Measurements from ENCODE around the gene KIF22. TPM values are rescaled to one million over a fixed set of nuclear protein-coding genes. Genes with fewer than 3 reads are reported as not detected.
A peak's percentile ranks its signal among the peaks of the same experiment; 100 is the strongest.

The KIF22 gene
- total and polyA plus RNA-seq, 4 donors = 7.4 to 41.4 (median 11.8) TPM

DNA sequence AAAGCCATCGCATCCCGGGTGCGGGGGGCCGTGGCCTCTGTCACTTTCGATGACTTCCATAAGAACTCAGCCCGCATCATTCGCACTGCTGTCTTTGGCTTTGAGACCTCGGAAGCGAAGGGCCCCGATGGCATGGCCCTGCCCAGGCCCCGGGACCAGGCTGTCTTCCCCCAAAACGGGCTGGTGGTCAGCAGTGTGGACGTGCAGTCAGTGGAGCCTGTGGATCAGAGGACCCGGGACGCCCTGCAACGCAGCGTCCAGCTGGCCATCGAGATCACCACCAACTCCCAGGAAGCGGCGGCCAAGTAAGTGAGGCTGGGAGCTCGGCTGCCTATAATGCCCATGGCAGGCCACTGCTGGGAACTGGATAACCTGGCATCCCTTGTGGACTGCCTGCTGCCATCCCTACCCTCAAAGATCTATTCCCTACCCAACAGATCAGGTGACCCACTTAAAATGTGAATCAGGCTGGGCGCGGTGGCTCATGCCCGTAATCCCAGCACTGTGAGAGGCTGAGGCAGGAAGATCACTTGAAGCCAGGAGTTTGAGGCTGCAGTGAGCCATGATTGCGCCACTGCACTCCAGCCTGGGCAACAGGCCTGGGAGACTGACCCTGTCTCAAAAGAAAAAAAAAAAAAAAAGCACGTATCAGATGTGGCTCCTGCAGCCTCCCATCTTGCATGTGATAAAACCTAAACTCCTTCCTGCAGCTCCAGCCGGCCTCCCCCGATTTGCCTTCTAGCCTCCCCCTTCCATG is 54.2 kb downstream of the KIF22 start:
- peak; percentile 34 for ATAC-seq (ENCODE audit: low FRiP score)
- 91% methylated on average over 28 of the region's 28 CpGs for WGBS, 2 donors
- Histone ChIP-seq H3K4me3 (ENCODE audit: low read length in 2 of 2) (no peak overlapping the region), H3K4me1 (ENCODE audit: control insufficient read depth in 1 of 2, insufficient read depth in 2 of 2, low read length in 2 of 2) (no peaks in the 10 kb centered on the region), H3K36me3 (ENCODE audit: control insufficient read depth in 1 of 2, insufficient read depth in 2 of 2, low read length in 1 of 2) (peaks cover 2 to 13% of the 10 kb centered on the region in 2 donors), H3K27ac (ENCODE audit: low read depth in 1 of 2, low read length in 2 of 2) (no peak overlapping the region), H3K9me3 (ENCODE audit: control insufficient read depth, low read length) (no peaks in the 10 kb centered on the region), H3K27me3 (ENCODE audit: control insufficient read depth in 1 of 2, insufficient read depth in 2 of 2, low read length in 1 of 2) (no peaks in the 10 kb centered on the region)
- intact Hi-C loops (cut with DNase I) = loop anchor here in 1 of 2 donors (10.0 kb wide), 1 partner anchor 140 kb away; no protein-coding TSS in a partner anchor
- no peak for DNase-seq

DNA sequence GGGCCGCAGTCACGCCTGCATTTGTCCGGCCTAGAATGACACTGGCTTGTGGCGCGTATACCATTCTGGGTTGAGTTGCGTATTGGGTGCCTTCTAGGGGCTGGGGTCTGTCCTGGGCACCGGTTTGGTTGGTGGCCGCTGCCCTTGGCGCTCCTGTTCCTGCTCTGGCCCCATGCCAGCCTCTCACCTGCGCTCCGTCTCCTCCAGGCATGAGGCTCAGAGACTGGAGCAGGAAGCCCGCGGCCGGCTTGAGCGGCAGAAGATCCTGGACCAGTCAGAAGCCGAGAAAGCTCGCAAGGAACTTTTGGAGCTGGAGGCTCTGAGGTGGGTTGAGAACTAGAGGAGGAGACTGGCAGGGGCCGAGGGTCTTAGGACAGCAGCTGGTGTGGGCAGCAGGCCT is 55.1 kb downstream of the KIF22 start:
- Histone ChIP-seq H3K4me1 (ENCODE audit: control insufficient read depth in 1 of 2, insufficient read depth in 2 of 2, low read length in 2 of 2) (no peaks in the 10 kb centered on the region), H3K4me3 (ENCODE audit: low read length in 2 of 2) (no peak overlapping the region), H3K36me3 (ENCODE audit: control insufficient read depth in 1 of 2, insufficient read depth in 2 of 2, low read length in 1 of 2) (peaks cover 2 to 10% of the 10 kb centered on the region in 2 donors), H3K27ac (ENCODE audit: low read depth in 1 of 2, low read length in 2 of 2) (no peak overlapping the region), H3K9me3 (ENCODE audit: control insufficient read depth, low read length) (no peaks in the 10 kb centered on the region), H3K27me3 (ENCODE audit: control insufficient read depth in 1 of 2, insufficient read depth in 2 of 2, low read length in 1 of 2) (no peaks in the 10 kb centered on the region)
- ATAC-seq (ENCODE audit: low FRiP score) (no peak), DNase-seq (no peak)
- 94 to 96% methylated on average over 18 of the region's 18 CpGs for WGBS, 2 donors
- intact Hi-C loops (cut with DNase I) = loop anchor here in 1 of 2 donors (10.0 kb wide), 1 partner anchor 141 kb away; no protein-coding TSS in a partner anchor

DNA sequence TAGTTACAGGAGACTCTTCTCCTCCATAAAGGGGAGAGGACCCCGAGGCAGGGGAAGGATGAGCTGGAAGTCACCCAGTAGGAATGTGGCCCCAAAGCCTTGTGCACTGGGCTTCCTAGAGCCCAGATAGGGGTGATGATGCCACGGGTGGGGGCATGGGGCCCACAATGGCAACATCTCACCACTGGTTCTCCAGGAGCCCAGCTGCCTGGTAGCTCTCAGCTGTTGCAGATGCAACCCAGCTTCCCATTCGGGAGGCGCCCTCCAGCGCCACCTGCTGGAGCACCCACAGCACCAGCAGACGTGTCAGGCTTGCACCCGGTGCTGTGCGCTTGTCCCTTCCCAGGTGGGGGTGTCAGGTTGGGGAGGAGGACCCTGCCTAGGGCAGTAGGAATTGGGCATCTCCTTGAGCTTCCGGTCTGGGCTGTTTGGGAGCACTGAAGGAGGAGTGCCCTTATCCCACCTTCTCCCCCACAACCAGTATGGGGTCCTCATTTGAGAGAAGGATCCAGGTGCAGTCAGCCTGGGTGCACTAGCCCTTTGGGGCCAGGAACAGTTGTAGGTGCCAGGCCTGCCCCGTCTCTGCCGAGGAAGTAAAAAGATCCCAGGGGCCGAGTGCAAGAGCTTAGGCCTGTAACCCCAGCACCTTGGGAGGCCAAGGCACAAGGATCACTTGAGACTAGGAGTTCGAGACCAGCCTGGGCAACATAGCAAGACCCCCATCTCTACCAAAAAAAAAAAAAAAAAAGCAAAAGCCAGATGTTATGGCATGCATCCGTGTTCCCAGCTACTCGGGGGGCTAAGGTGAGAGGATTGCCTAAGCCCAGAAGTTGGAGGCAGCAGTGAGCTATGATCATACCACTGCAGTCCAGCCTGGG is 58.1 kb downstream of the KIF22 start:
- Histone ChIP-seq H3K4me3 (ENCODE audit: low read length in 2 of 2) (no peak overlapping the region), H3K4me1 (ENCODE audit: control insufficient read depth in 1 of 2, insufficient read depth in 2 of 2, low read length in 2 of 2) (no peaks in the 10 kb centered on the region), H3K27me3 (ENCODE audit: control insufficient read depth in 1 of 2, insufficient read depth in 2 of 2, low read length in 1 of 2) (no peaks in the 10 kb centered on the region), H3K9me3 (ENCODE audit: control insufficient read depth, low read length) (no peaks in the 10 kb centered on the region), H3K27ac (ENCODE audit: low read depth in 1 of 2, low read length in 2 of 2) (peak overlapping the region in 1 of 2 donors; percentile 38), H3K36me3 (ENCODE audit: control insufficient read depth in 1 of 2, insufficient read depth in 2 of 2, low read length in 1 of 2) (peaks cover 2 to 6% of the 10 kb centered on the region in 2 donors)
- intact Hi-C loops (cut with DNase I) = loop anchor here in 1 of 2 donors (10.0 kb wide), 1 partner anchor 144 kb away; no protein-coding TSS in a partner anchor
- peak; percentile 87 to 93 for DNase-seq
- WGBS, 2 donors = 46 to 49% methylated on average over 15 of the region's 15 CpGs
- peak; percentile 86 for ATAC-seq (ENCODE audit: low FRiP score)

DNA sequence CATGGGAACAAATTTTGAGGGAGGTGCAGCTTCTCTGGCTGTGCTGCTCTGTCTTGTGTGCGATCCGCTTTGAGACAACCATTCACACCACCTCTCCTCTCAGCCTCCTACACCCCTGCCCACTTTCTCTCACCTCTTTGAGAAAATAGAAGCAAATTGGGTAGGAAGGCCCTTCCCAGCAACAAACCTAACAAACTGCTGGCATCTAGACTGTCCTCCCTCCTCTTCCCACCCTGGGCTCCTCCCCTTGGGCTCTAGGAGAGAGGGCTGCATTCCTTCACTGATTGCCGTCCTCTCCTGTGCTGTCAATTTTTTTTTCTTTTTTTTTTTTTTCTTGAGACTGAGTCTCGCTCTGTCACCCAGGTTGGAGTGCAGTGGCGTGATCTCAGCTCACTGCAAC is 59.0 kb downstream of the KIF22 start:
- intact Hi-C loops (cut with DNase I) = loop anchor here in 1 of 2 donors (10.0 kb wide), 1 partner anchor 145 kb away; no protein-coding TSS in a partner anchor
- Histone ChIP-seq H3K4me3 (ENCODE audit: low read length in 2 of 2) (no peak overlapping the region), H3K9me3 (ENCODE audit: control insufficient read depth, low read length) (no peaks in the 10 kb centered on the region), H3K4me1 (ENCODE audit: control insufficient read depth in 1 of 2, insufficient read depth in 2 of 2, low read length in 2 of 2) (no peaks in the 10 kb centered on the region), H3K36me3 (ENCODE audit: control insufficient read depth in 1 of 2, insufficient read depth in 2 of 2, low read length in 1 of 2) (peaks cover 2 to 6% of the 10 kb centered on the region in 2 donors), H3K27ac (ENCODE audit: low read depth in 1 of 2, low read length in 2 of 2) (no peak overlapping the region), H3K27me3 (ENCODE audit: control insufficient read depth in 1 of 2, insufficient read depth in 2 of 2, low read length in 1 of 2) (no peaks in the 10 kb centered on the region)
- no peak for DNase-seq
- WGBS, 2 donors = 29 to 34% methylated on average over 5 of the region's 5 CpGs
- no peak for ATAC-seq (ENCODE audit: low FRiP score)

DNA sequence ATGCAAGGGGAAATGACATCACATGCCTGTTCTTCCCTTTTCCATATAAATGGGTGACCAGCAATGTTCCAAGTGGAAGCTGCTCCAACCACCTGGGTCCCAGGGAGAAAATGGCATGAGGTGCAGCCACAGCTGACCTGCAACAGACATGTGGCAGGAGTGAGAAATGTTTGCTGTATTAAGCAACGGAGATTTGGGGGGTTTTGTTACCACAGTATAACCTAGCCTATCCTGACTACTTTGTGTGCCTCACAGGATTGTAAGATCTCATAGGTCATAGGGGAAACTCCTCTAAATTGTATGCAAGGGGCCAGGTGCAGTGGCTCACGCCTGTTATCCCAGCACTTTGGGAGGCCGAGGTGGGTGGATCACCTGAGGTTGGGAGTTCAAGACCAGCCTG is 60.4 kb downstream of the KIF22 start:
- Histone ChIP-seq H3K4me3 (ENCODE audit: low read length in 2 of 2) (no peak overlapping the region), H3K27ac (ENCODE audit: low read depth in 1 of 2, low read length in 2 of 2) (no peak overlapping the region), H3K27me3 (ENCODE audit: control insufficient read depth in 1 of 2, insufficient read depth in 2 of 2, low read length in 1 of 2) (no peaks in the 10 kb centered on the region), H3K36me3 (ENCODE audit: control insufficient read depth in 1 of 2, insufficient read depth in 2 of 2, low read length in 1 of 2) (peaks cover 2 to 5% of the 10 kb centered on the region in 2 donors), H3K9me3 (ENCODE audit: control insufficient read depth, low read length) (no peaks in the 10 kb centered on the region), H3K4me1 (ENCODE audit: control insufficient read depth in 1 of 2, insufficient read depth in 2 of 2, low read length in 2 of 2) (no peaks in the 10 kb centered on the region)
- DNase-seq (no peak), ATAC-seq (ENCODE audit: low FRiP score) (no peak)
- 88% methylated on average over 3 of the region's 3 CpGs for WGBS, 2 donors
- intact Hi-C loops (cut with DNase I) = no loop called here

DNA sequence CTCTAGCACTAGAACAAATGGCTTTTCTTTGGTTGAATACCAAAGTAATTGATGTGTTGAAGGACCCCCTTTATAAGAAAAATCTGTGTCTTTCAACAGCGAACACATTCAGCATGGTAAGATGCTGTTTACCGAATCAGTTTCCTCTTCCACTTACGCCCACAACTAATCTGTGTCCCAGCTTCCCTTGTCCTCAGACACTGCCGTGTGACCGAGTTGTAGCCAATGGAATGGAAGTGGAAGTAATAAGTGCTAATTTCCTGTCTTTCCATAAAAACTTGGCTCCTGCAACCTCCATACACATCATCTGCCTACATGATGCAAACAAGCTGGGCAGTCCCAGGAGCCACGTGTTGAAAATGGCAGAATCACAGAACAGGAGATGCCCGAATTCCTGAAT is 62.1 kb downstream of the KIF22 start:
- intact Hi-C loops (cut with DNase I) = no loop called here

DNA sequence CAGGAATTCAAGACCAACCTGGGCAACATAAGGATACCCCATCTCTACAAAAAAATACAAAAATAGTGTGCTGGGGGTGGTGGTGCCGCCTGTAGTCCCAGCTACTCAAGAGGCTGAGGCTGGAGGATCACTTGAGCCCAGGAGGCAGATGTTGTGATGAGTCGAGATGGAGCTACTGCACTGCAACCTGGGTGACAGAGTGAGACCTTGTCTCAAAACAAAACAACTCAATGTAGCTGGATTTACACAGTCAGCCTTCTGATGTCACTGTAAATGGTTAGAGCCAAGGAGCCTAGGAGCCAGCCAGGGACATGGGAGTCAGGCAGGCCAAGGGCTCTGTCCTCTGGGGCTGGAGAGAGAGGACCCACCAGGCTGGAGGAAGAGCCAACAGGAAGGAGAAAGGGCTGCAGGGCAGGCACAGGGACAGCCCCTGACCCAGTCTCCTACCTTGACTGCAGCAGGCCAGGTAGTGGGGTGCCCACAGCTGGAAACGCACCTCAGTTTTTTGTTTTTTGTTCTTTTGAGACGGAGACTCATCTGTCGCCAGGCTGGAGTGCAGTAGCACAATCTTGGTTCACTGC is 64.1 kb downstream of the KIF22 start:
- H3K4me1 ChIP-seq (ENCODE audit: control insufficient read depth in 1 of 2, insufficient read depth in 2 of 2, low read length in 2 of 2) = peaks cover 0 to 2% of the 10 kb centered on the region in 2 donors
- intact Hi-C loops (cut with DNase I) = no loop called here
- ATAC-seq (ENCODE audit: low FRiP score) (no peak), DNase-seq (no peak)
- 81 to 86% methylated on average over 5 of the region's 5 CpGs for WGBS, 2 donors
- H3K4me3 ChIP-seq (ENCODE audit: low read length in 2 of 2) = no peak overlapping the region
- no peaks in the 10 kb centered on the region for H3K9me3 ChIP-seq (ENCODE audit: control insufficient read depth, low read length)
- no peaks in the 10 kb centered on the region for H3K36me3 ChIP-seq (ENCODE audit: control insufficient read depth in 1 of 2, insufficient read depth in 2 of 2, low read length in 1 of 2)
- H3K27ac ChIP-seq (ENCODE audit: low read depth in 1 of 2, low read length in 2 of 2) = no peak overlapping the region
- H3K27me3 ChIP-seq (ENCODE audit: control insufficient read depth in 1 of 2, insufficient read depth in 2 of 2, low read length in 1 of 2) = no peaks in the 10 kb centered on the region

More for the DNA sequence above, 62.1 kb downstream of the KIF22 start:
- no peaks in the 10 kb centered on the region for H3K9me3 ChIP-seq (ENCODE audit: control insufficient read depth, low read length)
- no peak overlapping the region for H3K4me3 ChIP-seq (ENCODE audit: low read length in 2 of 2)
- no peak for DNase-seq
- no peak for ATAC-seq (ENCODE audit: low FRiP score)
- WGBS, 2 donors = 83 to 84% methylated on average over 7 of the region's 7 CpGs
- no peak overlapping the region for H3K27ac ChIP-seq (ENCODE audit: low read depth in 1 of 2, low read length in 2 of 2)
- no peaks in the 10 kb centered on the region for H3K27me3 ChIP-seq (ENCODE audit: control insufficient read depth in 1 of 2, insufficient read depth in 2 of 2, low read length in 1 of 2)
- H3K4me1 ChIP-seq (ENCODE audit: control insufficient read depth in 1 of 2, insufficient read depth in 2 of 2, low read length in 2 of 2) = no peaks in the 10 kb centered on the region
- no peaks in the 10 kb centered on the region for H3K36me3 ChIP-seq (ENCODE audit: control insufficient read depth in 1 of 2, insufficient read depth in 2 of 2, low read length in 1 of 2)
